Neuron (in vitro differentiated cells): ENCODE data around the gene UTS2B.

Source experiments
- H2AFZ ChIP-seq: one replicate; pipeline ENCODE4 v1.6.1; 2013; ENCODE audit warnings: low read depth, mild to moderate bottlenecking, inconsistent platforms, low read length, moderate library complexity
- H3K27me3 ChIP-seq: one replicate; pipeline ENCODE4 v1.6.1; 2013; ENCODE audit warnings: low read length; ENCODE audit not compliant: insufficient read depth
- H3K36me3 ChIP-seq: one replicate; pipeline ENCODE4 v1.6.1; 2013; ENCODE audit warnings: low read length; ENCODE audit not compliant: insufficient read depth
- H3K4me1 ChIP-seq: one replicate; pipeline ENCODE4 v1.6.1; 2013; ENCODE audit warnings: low read length; ENCODE audit not compliant: insufficient read depth
- H3K4me3 ChIP-seq: 2 replicates; pipeline ENCODE4 v1.5.1; 2013; ENCODE audit warnings: mild to moderate bottlenecking, low read length, moderate library complexity
- H3K9me3 ChIP-seq: one replicate; pipeline ENCODE4 v1.6.1; 2013; ENCODE audit warnings: low read length

Gene UTS2B

DNA sequence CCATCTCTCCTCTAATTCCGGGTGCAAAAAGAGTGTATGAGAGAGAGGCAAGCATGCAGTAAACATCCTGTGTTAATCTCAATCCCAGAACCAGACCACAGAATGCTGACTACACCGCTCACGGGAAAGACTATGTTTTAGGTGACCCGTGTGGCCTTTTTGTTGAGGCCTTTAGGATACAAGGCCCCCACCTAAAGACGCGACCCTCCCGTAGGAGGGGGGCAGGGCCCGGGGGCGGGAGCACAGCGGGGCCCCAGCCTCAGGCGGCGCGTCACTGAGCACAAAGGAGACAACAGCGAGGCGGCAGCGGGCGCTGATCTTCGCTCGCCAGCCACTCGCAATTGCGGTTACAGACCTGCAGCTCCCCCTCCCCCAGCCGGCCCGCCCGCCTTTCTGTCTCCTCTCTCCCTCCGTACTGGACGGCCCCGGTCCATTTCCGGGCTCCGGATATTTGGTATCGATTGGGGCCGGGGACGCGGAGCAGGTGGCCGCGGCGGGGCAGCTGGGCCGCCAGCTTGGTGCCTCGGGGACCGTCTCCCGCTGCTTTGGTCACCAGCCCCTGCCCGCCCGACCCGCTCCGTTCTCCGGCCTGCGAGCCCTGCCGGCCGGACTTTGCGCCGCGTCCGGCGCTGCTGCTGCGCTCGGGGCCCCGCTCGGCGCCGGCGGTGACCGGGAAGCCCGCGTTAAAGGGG lies 1.2 kb downstream of the UTS2B start, which contains the start of gene CCDC50:
Gene CCDC50, plus strand, starts transcription at position 433 of the 692 bp plus-strand sequence. CDS start 281 bp downstream, outside the sequence.
- Histone ChIP-seq H3K4me3 (peak within 1 kb of the TSS; percentile 75), H3K9me3 (no peaks in the 10 kb centered on the region), H3K36me3 (no peaks in the 10 kb centered on the region), H3K4me1 (peaks cover 22% of the 10 kb centered on the region), H3K27me3 (no peaks in the 10 kb centered on the region), H2AFZ (peak within 1 kb of the TSS; percentile 75)

DNA sequence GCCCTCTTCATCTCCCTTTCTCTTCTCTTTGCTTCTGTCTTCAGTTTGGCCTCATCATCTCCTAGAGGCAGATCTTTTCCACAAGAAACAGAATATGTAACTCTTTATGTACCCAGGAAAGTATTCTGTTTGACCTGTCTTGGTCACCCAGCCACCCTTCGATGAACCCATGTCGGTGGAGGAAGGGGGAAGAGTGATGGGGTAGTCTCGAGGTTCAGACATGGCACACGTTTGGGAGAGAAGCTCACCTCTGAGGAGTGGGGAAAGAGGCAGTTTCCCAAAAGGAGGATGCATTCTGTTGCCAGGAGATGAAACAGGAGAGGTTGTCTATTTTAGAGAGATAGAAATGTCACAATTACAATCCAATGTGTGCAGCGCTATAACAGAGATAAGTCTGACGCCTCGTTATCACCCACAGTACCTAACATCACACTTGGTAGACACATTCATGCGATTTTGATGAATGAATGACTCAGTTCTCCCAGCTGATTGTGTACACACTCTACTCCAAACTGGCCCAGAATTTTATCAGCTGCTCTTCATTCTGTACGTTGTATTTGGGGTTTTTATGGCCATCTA lies 1.9 kb downstream of the UTS2B start:
- peak overlapping the region; percentile 75 for H2AFZ ChIP-seq
- H3K9me3 ChIP-seq = no peaks in the 10 kb centered on the region
- peaks cover 22% of the 10 kb centered on the region for H3K4me1 ChIP-seq
- peak overlapping the region; percentile 75 for H3K4me3 ChIP-seq
- no peaks in the 10 kb centered on the region for H3K27me3 ChIP-seq
- H3K36me3 ChIP-seq = no peaks in the 10 kb centered on the region

DNA sequence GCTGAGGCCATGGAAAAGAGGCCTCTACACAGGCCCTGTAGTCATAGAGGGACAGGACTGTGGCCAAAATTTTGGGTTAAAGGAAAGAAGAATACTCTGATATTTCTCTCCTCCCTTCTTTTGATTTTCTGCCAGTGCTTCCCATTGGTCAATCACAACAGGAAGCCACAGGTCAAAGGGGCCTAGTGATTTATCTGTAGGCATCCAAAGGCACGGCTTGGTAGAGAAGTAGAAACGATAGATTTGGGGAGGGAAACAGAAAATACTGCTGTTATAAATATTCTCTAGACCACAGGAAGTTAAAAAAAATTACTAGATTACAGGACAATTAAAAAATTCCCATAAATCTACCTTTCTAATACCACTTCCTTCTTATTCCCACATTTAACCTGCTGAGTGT lies 2.8 kb downstream of the UTS2B start:
- Histone ChIP-seq H3K27me3 (no peaks in the 10 kb centered on the region), H3K9me3 (no peaks in the 10 kb centered on the region), H3K36me3 (no peaks in the 10 kb centered on the region), H3K4me1 (peaks cover 20% of the 10 kb centered on the region), H3K4me3 (no peak overlapping the region), H2AFZ (no peak overlapping the region)

DNA sequence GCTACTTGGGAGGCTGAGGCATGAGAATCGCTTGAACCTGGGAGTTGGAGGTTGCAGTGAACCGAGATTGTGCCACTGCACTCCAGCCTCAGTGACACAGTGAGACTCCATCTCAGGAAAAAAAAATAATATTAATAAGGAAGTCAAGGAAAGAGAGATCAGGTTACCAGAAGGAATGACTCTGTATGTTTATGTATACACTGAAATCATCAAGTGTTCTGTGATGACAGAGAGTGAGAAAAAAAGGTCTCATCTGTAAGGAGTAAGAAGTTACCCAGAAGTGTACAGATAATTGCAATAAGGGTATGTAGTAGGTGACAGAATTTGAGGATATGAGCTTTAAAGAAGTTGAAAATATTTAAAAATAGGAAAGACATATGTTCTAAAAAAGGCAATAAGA lies 5.4 kb downstream of the UTS2B start:
- H3K4me1 ChIP-seq = peaks cover 8% of the 10 kb centered on the region
- H3K27me3 ChIP-seq = no peaks in the 10 kb centered on the region
- H3K4me3 ChIP-seq = no peak overlapping the region
- no peaks in the 10 kb centered on the region for H3K9me3 ChIP-seq
- no peaks in the 10 kb centered on the region for H3K36me3 ChIP-seq
- H2AFZ ChIP-seq = no peak overlapping the region

DNA sequence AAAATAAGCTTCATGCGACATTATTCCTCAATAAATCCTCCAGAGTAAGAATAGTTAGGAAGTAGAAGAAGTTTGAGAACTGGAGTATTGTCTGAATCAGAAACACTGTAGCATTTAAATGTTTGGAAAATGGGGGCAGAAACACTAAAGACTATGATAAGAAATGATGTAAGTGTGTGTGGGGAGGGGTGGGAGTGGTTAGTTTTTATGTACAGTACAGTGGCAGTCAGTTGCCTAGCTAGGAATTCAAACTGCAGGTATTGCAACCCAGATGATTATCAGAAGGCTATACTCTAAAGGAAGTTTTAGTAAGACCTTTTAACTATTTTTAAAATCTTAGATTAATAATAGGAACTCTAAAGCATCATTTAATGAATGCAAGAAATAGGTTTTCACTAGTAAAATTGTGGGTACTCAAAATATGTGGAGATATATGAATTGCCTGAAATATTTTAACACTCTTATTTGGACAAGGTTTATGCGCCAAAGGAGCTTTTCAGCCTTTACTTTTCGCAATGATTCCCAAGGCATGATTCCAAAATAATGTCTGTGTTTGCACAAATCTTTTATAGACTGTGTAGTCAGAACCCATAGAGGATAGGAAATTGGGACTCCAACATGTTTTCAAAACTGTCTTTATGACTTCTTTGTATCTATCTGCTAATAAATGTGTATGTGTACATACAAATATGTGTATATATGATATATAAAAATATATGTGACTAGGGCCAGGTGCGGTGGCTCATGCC lies 9.1 kb downstream of the UTS2B start:
- Histone ChIP-seq H2AFZ (no peak overlapping the region), H3K36me3 (no peaks in the 10 kb centered on the region), H3K4me3 (no peak overlapping the region)

DNA sequence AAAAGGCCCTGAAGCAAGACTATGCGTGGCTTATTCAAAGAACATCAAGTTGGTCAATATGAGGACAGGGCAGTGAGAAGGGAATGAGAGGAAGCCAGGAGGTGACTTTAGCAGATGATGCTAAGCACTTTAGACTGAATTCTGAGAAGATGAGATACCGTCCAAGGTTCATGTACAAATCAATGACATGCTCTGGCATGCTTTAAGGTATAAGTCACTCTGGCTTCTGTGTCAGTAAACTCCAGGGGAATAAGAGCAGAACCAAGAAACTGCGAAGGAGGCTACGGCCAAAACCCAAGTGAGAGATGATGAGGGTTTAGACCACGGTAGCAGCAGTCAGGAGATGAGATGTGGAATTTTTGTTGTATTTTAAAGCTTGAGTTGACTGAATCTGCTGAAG lies 10.0 kb downstream of the UTS2B start:
- Histone ChIP-seq H3K4me3 (no peak overlapping the region), H2AFZ (no peak overlapping the region), H3K9me3 (no peaks in the 10 kb centered on the region), H3K27me3 (no peaks in the 10 kb centered on the region), H3K4me1 (no peaks in the 10 kb centered on the region), H3K36me3 (no peaks in the 10 kb centered on the region)

More for the DNA sequence above, 9.1 kb downstream of the UTS2B start:
- Histone ChIP-seq H3K4me1 (no peaks in the 10 kb centered on the region), H3K9me3 (no peaks in the 10 kb centered on the region), H3K27me3 (no peaks in the 10 kb centered on the region)

DNA sequence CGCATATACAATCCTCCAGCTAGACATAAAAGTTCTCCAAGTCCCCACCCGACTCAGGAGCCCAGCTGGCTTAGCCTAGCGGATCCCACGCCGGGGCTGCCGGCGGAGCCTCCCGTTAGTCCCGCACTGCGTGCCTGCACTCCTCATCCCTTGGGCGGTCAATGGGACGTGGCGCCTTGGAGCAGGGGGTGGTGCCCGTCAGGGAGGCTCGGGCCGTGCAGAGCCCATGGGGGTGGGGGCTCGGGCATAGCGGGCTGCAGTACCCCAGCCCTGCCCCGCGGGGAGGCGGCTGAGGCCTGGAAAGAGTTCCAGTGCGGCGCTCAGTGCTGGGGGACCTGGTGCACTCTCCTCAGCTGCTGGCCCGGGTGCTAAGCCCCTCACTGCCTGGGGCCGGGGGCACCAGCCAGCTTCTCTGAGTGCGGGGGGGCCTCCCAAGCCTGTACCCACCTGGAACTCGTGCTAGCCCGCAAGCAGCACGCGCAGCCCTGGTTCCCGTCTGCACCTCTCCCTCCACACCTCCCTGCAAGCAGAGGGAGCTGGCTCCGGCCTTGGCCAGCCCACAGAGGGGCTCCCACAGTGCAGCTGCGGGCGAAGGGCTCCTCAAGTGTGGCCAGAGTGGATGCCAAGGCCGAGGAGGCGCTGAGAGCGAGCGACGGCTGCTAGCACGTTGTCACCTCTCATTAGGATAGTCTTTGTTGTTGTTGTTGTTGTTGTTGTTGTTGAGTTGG lies 13.3 kb downstream of the UTS2B start:
- Histone ChIP-seq H3K4me1 (no peaks in the 10 kb centered on the region), H3K9me3 (no peaks in the 10 kb centered on the region), H3K4me3 (no peak overlapping the region), H3K36me3 (no peaks in the 10 kb centered on the region), H2AFZ (no peak overlapping the region), H3K27me3 (no peaks in the 10 kb centered on the region)

DNA sequence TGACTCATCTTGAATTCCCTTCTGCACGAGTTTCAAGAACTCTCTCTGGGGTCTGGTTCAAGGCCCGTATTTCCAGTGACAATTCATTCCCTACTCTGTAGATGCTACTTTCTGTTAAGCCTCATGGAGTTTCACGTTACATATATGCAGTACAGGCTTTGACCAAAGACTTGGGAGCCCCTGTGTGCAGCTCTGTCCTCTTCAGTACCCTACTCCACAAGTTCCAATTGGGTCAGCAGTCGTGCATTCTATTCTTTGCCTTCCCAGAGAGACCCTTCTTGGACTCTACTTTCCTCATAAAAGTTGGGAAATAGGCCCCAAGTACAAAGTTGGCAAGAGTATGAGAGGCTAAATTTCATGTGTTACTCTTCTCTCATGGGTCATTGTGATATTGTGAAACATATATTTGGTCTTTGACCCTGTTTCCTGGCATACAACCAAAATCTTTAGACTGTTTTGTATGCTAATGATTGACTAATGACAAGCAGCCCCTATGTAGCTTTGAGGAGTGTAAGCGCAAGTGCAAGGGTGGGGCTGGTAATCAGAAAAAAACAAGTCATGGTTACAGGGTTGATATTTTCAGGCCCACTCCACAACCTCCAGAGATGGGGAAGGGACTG lies 16.1 kb downstream of the UTS2B start:
- H3K4me1 ChIP-seq = no peaks in the 10 kb centered on the region
- no peaks in the 10 kb centered on the region for H3K27me3 ChIP-seq
- no peaks in the 10 kb centered on the region for H3K36me3 ChIP-seq
- no peaks in the 10 kb centered on the region for H3K9me3 ChIP-seq
- H3K4me3 ChIP-seq = no peak overlapping the region
- H2AFZ ChIP-seq = no peak overlapping the region

DNA sequence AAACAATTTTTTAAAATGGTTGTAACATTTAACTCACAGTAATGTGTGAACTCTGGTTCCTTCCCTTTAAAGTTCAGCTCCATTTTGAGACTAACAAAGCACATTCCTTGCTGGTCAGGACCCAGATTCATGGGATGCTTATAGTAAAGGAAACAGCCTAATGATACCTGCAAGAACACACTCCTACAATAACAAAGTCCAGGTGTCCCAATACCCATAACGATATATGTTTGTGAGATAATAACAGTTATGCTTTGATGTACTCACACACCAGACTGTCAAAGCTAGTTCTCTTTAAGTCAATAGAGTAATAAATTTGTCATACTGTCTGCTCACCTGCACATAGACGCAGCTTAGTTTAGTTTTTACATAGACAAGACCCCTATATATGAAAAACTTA lies 17.0 kb downstream of the UTS2B start:
- Histone ChIP-seq H3K4me3 (no peak overlapping the region), H3K9me3 (no peaks in the 10 kb centered on the region)

DNA sequence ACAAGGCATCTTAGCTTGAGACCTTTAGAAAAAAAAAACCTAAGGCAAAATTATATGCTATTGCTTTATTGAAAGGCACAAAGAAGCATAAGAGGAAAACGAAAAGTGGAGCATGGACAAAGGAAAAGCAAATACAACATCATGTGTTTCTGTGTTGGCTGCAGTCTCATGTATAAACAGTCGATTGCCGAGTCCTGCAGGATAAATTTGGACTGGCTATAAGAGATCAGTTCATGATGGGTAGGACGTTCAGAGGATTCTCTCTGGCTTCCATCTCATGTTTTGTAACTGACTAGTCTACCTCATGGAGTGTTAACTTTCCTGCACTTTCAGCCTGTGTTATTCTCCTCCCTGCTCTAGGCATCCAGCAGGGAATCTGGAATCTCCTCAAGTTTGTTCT lies 23.0 kb downstream of the UTS2B start:
- Histone ChIP-seq H3K4me1 (peaks cover 5% of the 10 kb centered on the region), H3K4me3 (no peak overlapping the region), H3K27me3 (no peaks in the 10 kb centered on the region)

More for the DNA sequence above, 17.0 kb downstream of the UTS2B start:
- Histone ChIP-seq H3K27me3 (no peaks in the 10 kb centered on the region), H3K36me3 (no peaks in the 10 kb centered on the region), H2AFZ (no peak overlapping the region), H3K4me1 (no peaks in the 10 kb centered on the region)

DNA sequence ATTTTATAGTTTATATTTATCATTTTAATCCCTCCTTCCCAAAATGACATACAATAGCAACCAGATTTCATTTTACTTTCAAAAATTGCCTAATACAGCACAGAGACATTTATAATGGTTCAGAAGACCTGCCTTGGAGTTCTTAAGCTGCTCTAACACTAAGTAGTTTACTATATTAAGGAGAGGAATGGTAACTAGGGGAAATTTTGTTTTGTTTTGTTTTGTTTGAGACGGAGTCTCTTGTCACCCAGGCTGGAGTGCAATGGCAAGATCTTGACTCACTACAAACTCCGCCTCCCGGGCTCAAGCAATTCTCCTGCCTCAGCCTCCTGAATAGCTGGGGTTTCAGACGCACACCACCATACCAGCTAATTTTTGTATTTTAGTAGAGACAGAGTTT lies 23.9 kb downstream of the UTS2B start:
- Histone ChIP-seq H3K4me1 (peaks cover 11% of the 10 kb centered on the region), H3K9me3 (no peaks in the 10 kb centered on the region), H3K4me3 (no peak overlapping the region), H2AFZ (no peak overlapping the region), H3K27me3 (no peaks in the 10 kb centered on the region), H3K36me3 (no peaks in the 10 kb centered on the region)

More for the DNA sequence above, 23.0 kb downstream of the UTS2B start:
- H3K9me3 ChIP-seq = no peaks in the 10 kb centered on the region
- no peaks in the 10 kb centered on the region for H3K36me3 ChIP-seq
- H2AFZ ChIP-seq = no peak overlapping the region

DNA sequence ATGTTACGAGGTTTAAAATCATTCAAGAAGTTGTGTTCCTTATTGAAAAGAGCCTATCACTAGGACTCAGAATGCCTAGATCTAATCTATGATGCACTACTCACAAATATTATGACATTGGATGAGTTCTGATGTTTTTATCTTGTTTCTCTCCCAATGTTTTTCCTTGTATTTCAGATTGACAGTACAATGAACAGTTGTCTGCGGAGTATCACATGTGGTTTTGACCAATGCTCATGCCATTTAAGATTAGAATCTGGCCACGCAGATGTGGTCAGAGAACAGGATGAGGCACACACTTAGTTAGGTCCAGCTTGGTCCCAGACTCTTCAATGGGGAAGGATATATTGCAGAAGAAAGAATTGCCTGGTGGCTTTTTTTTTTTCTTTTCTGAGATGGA lies 26.7 kb downstream of the UTS2B start:
- H3K4me3 ChIP-seq = no peak overlapping the region
- H3K36me3 ChIP-seq = no peaks in the 10 kb centered on the region
- H3K9me3 ChIP-seq = no peaks in the 10 kb centered on the region
- H3K27me3 ChIP-seq = no peaks in the 10 kb centered on the region
- no peak overlapping the region for H2AFZ ChIP-seq
- H3K4me1 ChIP-seq = peaks cover 11% of the 10 kb centered on the region
